GM12891 (cell line): Measurements from ENCODE around the gene PTP4A1.

Experiments
- POLR2A ChIP-seq: IDR thresholded peaks from 2 replicates; pipeline ENCODE4 v1.6.1; 2011; ENCODE audit warnings: low read depth, low read length, control low read depth
- POLR2AphosphoS5 ChIP-seq: IDR thresholded peaks from 2 replicates; pipeline ENCODE4 v1.6.1; 2011; ENCODE audit warnings: low read depth, low read length, control low read depth
- POU2F2 ChIP-seq: IDR thresholded peaks from 2 replicates; pipeline ENCODE4 v1.6.1; 2011; ENCODE audit warnings: low read depth, mild to moderate bottlenecking, control low read depth, low read length, moderate library complexity
- TAF1 ChIP-seq: IDR thresholded peaks from 2 replicates; pipeline ENCODE4 v1.6.1; 2011; ENCODE audit warnings: low read depth, low read length, control low read depth

GRCh38 chr6:63599243-63599642 lies 27.0 kb downstream of the PTP4A1 start:
- TF ChIP-seq POLR2A (no peak), POLR2AphosphoS5 (no peak), TAF1 (no peak), POU2F2 (no peak)
